Stimulated activated CD8-positive, alpha-beta memory T cell treated with anti-CD3 and anti-CD28 coated beads, Interleukin-4, amount 100 ng/mL, for 4 hours (primary cell): ENCODE data around the gene NPIPB6.

Experiments
- DNase-seq, 2 donors: peaks; one replicate each; pipeline ENCODE4 v3.0.0-alpha.2; 2020; ENCODE audit warnings: low read depth in 2 of 2, low spot score in 1 of 2

NPIPB6 gene

GRCh38 chr16:28300327-28300726 is 63.0 kb downstream of the NPIPB6 start:
- no peak for DNase-seq

- DNase-seq, result no peak
These were observed 64.8 kb downstream of the NPIPB6 start for GRCh38 chr16:28298511-28298878.

- DNase-seq, result no peak
These were observed 65.4 kb downstream of the NPIPB6 start for GRCh38 chr16:28297784-28298510.

- no peak for DNase-seq
These were observed 66.0 kb downstream of the NPIPB6 start for GRCh38 chr16:28297308-28297707.

GRCh38 chr16:28295276-28295675 is 68.0 kb downstream of the NPIPB6 start:
- no peak for DNase-seq

GRCh38 chr16:28294201-28294600 is 69.1 kb downstream of the NPIPB6 start:
- DNase-seq, result no peak

GRCh38 chr16:28293601-28293960 is 69.7 kb downstream of the NPIPB6 start:
- DNase-seq, result no peak

GRCh38 chr16:28292731-28293600 is 70.3 kb downstream of the NPIPB6 start:
- no peak for DNase-seq
